HL-60 (cell line): ENCODE data around the gene USP10.

ENCODE experiments used
- DNase-seq, 2 experiments: peaks; one replicate each; pipeline ENCODE4 v3.0.0-alpha.2; 2010 to 2020; ENCODE audit warnings: low read depth in 1 of 2, low spot score in 1 of 2
- H3K27ac ChIP-seq: fragments of 250-450 bp; sonication (Bioruptor Pico); replicated peaks from 2 replicates; pipeline ENCODE4 v1.5.1; 2020; ENCODE audit warnings: mild to moderate bottlenecking, moderate library complexity
- H3K27me3 ChIP-seq: fragments of 250-450 bp; sonication (Bioruptor Pico); 2 replicates; pipeline ENCODE4 v1.5.1; 2021; ENCODE audit warnings: mild to moderate bottlenecking, moderate library complexity; ENCODE audit not compliant: insufficient read depth, poor library complexity, severe bottlenecking
- H3K4me3 ChIP-seq: replicated peaks from 2 replicates; pipeline ENCODE4 v1.5.1; 2011; ENCODE audit warnings: mild to moderate bottlenecking, control low read depth, low read length; ENCODE audit not compliant: insufficient read depth
- CTCF ChIP-seq: IDR thresholded peaks from one replicate; pipeline ENCODE4 v1.5.1; 2011; ENCODE audit warnings: low read length, control low read depth, inconsistent platforms; ENCODE audit not compliant: insufficient read depth
- GABPA ChIP-seq: IDR thresholded peaks from 2 replicates; pipeline ENCODE4 v1.6.1; 2012; ENCODE audit warnings: low read depth
- POLR2AphosphoS5 ChIP-seq: IDR thresholded peaks from 2 replicates; pipeline ENCODE4 v1.6.1; 2012; ENCODE audit warnings: low read depth
- SPI1 ChIP-seq: IDR thresholded peaks from 2 replicates; pipeline ENCODE4 v1.6.1; 2012; ENCODE audit warnings: low read depth, mild to moderate bottlenecking, borderline replicate concordance
- TF ChIP-seq, protein P1 (sequence below): IDR thresholded peaks from 2 replicates; pipeline ENCODE4 v1.6.1; 2012; ENCODE audit warnings: low read depth; ENCODE audit not compliant: insufficient replicate concordance

The USP10 gene

DNA sequence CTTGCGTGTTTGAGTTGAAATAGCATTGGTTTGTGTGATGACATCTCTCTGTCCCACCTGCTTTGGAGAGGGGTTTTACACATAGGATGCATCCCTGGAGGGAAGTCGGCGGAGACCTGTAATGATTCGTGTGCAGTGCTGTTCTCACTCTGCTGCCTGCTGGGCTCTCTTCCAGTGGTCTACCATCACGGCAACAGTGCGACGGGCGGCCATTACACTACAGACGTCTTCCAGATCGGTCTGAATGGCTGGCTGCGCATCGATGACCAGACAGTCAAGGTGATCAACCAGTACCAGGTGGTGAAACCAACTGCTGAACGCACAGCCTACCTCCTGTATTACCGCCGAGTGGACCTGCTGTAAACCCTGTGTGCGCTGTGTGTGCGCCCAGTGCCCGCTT, 78.9 kb downstream of the USP10 start:
- no peak for TF ChIP-seq GABPA
- no peak for TF ChIP-seq SPI1
- TF ChIP-seq, protein P1, sequence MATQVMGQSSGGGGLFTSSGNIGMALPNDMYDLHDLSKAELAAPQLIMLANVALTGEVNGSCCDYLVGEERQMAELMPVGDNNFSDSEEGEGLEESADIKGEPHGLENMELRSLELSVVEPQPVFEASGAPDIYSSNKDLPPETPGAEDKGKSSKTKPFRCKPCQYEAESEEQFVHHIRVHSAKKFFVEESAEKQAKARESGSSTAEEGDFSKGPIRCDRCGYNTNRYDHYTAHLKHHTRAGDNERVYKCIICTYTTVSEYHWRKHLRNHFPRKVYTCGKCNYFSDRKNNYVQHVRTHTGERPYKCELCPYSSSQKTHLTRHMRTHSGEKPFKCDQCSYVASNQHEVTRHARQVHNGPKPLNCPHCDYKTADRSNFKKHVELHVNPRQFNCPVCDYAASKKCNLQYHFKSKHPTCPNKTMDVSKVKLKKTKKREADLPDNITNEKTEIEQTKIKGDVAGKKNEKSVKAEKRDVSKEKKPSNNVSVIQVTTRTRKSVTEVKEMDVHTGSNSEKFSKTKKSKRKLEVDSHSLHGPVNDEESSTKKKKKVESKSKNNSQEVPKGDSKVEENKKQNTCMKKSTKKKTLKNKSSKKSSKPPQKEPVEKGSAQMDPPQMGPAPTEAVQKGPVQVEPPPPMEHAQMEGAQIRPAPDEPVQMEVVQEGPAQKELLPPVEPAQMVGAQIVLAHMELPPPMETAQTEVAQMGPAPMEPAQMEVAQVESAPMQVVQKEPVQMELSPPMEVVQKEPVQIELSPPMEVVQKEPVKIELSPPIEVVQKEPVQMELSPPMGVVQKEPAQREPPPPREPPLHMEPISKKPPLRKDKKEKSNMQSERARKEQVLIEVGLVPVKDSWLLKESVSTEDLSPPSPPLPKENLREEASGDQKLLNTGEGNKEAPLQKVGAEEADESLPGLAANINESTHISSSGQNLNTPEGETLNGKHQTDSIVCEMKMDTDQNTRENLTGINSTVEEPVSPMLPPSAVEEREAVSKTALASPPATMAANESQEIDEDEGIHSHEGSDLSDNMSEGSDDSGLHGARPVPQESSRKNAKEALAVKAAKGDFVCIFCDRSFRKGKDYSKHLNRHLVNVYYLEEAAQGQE: no peak
- no peak for TF ChIP-seq POLR2AphosphoS5
- no peak for TF ChIP-seq CTCF
- Histone ChIP-seq H3K27me3 (no peaks in the 10 kb centered on the region), H3K27ac (no peak overlapping the region), H3K4me3 (no peak overlapping the region)
- DNase-seq: no peak

DNA sequence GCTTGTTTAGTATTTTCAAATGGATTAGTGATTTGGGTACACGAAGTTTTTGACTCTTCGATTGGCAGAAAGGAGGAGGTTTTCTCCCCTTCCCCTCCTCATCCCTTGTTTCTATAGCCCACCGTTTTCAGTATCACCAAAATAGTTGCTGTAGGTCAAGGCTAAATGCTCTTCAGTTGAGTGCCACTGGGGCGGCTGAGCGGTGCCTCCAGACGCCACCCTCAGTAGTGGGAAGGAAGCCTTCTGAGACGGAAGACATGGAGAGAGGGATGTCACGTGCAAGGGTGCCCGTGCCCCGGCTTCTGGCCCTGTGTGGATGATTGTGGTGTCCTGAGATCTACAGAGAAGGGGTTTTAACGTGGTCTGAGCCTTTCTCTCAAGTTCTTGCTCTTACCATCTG, 80.3 kb downstream of the USP10 start:
- no peaks in the 10 kb centered on the region for H3K27me3 ChIP-seq
- DNase-seq: no peak
- TF ChIP-seq SPI1 (no peak), POLR2AphosphoS5 (no peak; the same call in 1 of the 2 replicates), GABPA (no peak), CTCF (no peak)
- TF ChIP-seq, protein P1: no peak
- no peak overlapping the region for H3K4me3 ChIP-seq
- no peak overlapping the region for H3K27ac ChIP-seq

DNA sequence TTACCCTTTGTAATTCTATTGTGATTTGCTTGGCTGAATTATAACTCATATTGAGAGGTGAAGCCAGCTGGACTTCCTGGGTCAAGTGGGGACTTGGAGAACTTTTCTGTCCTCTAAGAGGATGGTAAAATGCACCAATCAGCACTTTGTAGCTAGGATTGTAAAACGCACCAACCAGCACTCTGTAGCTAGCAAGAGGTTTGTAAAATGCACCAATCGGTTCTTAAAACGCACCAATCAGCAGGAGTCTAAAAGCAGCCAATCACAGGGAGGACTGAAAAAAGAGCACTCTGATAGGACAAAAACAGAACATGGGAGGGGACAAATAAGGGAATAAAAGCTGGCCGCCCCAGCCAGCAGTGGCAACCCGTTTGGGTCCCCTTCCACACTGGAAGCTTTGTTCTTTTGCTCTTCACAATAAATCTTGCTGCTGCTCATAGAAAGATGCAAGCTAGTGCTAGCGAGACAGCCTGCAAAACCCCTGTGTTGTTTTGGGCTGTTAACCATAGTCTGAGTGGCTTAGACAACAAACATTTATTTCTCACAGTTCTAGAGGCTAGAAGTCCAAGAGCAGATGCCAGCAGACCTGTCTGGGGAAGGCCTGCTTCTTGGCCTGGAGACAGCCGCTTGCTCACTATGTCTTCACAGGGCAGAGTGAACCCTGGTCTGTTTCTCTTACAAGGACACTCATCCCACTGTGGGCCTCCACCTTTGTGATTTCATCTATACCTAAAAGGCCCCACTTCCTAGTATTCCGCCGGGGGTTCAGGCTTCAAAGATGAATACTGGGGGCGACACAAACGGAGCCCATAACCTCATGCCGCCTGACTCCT, 81.0 kb downstream of the USP10 start:
- DNase-seq: no peak
- Histone ChIP-seq H3K27me3 (no peaks in the 10 kb centered on the region), H3K4me3 (no peak overlapping the region), H3K27ac (no peak overlapping the region)
- TF ChIP-seq GABPA: no peak
- no peak for TF ChIP-seq CTCF
- no peak for TF ChIP-seq POLR2AphosphoS5
- TF ChIP-seq, protein P1: no peak
- TF ChIP-seq SPI1: no peak
